ENCODE measurements around the gene CDH13.

DNA sequence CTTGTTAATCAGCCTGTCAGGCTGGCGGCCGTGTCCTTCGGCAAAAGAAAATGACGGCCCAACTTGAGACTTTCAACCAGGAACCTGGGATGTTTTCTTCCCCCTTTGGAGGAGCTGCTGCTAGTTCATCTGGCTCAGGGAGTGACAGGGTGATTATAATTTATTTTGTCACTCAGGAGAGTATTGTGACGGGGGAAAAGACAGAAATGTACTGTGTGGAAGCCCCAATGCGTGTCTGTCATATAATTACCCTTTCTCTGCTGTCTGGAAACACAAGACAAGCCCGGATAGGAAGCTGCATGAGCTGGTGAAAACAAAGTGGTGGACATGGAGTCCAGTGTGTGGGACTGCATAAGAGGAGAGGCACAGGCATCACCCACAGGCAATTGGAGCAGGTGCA, 854.8 kb downstream of the CDH13 start:
- TF ChIP-seq, protein P1, sequence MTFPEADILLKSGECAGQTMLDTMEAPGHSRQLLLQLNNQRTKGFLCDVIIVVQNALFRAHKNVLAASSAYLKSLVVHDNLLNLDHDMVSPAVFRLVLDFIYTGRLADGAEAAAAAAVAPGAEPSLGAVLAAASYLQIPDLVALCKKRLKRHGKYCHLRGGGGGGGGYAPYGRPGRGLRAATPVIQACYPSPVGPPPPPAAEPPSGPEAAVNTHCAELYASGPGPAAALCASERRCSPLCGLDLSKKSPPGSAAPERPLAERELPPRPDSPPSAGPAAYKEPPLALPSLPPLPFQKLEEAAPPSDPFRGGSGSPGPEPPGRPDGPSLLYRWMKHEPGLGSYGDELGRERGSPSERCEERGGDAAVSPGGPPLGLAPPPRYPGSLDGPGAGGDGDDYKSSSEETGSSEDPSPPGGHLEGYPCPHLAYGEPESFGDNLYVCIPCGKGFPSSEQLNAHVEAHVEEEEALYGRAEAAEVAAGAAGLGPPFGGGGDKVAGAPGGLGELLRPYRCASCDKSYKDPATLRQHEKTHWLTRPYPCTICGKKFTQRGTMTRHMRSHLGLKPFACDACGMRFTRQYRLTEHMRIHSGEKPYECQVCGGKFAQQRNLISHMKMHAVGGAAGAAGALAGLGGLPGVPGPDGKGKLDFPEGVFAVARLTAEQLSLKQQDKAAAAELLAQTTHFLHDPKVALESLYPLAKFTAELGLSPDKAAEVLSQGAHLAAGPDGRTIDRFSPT (tag by site-specific recombination; IDR thresholded peaks at IDR 0.05) = no peak
- no peak for TF ChIP-seq ZNF202 (tag by site-specific recombination; IDR thresholded peaks at IDR 0.05; ENCODE audit: borderline replicate concordance)
- TF ChIP-seq ZFP41 (tag by site-specific recombination; IDR thresholded peaks at IDR 0.05; ENCODE audit: borderline replicate concordance) = no peak
- no peak for TF ChIP-seq ZNF561 (tag by site-specific recombination; IDR thresholded peaks at IDR 0.05; ENCODE audit: borderline replicate concordance)
- no peak for TF ChIP-seq ZNF19 (tag by site-specific recombination; IDR thresholded peaks at IDR 0.05; ENCODE audit: low read depth)
- TF ChIP-seq ZNF10 (tag by site-specific recombination; IDR thresholded peaks at IDR 0.05) = no peak
- TF ChIP-seq, protein P2, sequence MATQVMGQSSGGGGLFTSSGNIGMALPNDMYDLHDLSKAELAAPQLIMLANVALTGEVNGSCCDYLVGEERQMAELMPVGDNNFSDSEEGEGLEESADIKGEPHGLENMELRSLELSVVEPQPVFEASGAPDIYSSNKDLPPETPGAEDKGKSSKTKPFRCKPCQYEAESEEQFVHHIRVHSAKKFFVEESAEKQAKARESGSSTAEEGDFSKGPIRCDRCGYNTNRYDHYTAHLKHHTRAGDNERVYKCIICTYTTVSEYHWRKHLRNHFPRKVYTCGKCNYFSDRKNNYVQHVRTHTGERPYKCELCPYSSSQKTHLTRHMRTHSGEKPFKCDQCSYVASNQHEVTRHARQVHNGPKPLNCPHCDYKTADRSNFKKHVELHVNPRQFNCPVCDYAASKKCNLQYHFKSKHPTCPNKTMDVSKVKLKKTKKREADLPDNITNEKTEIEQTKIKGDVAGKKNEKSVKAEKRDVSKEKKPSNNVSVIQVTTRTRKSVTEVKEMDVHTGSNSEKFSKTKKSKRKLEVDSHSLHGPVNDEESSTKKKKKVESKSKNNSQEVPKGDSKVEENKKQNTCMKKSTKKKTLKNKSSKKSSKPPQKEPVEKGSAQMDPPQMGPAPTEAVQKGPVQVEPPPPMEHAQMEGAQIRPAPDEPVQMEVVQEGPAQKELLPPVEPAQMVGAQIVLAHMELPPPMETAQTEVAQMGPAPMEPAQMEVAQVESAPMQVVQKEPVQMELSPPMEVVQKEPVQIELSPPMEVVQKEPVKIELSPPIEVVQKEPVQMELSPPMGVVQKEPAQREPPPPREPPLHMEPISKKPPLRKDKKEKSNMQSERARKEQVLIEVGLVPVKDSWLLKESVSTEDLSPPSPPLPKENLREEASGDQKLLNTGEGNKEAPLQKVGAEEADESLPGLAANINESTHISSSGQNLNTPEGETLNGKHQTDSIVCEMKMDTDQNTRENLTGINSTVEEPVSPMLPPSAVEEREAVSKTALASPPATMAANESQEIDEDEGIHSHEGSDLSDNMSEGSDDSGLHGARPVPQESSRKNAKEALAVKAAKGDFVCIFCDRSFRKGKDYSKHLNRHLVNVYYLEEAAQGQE (tag by site-specific recombination; IDR thresholded peaks at IDR 0.05) = no peak
- no peak for TF ChIP-seq ZNF791 (tag by site-specific recombination; IDR thresholded peaks at IDR 0.05)

All from HEK293 (cell line).